Measurements from ENCODE around the gene TMEM219.

Gene TMEM219, protein sequence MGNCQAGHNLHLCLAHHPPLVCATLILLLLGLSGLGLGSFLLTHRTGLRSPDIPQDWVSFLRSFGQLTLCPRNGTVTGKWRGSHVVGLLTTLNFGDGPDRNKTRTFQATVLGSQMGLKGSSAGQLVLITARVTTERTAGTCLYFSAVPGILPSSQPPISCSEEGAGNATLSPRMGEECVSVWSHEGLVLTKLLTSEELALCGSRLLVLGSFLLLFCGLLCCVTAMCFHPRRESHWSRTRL

GRCh38 chr16:29961479-29962343 lies at the start of gene TMEM219:
TSS of gene TMEM219 (plus strand) at chr16:29962079. CDS start at chr16:29963144, 1,065 bp downstream.
- peak; percentile 84 for DNase-seq (ENCODE audit: low read depth)
- peak; percentile 44 for TF ChIP-seq CTCF (conservative IDR thresholded peaks at IDR 0.05; ENCODE audit: low read length)
- H3K4me3 ChIP-seq (ENCODE audit: low read length) = peak within 1 kb of the TSS; percentile 87

DNA sequence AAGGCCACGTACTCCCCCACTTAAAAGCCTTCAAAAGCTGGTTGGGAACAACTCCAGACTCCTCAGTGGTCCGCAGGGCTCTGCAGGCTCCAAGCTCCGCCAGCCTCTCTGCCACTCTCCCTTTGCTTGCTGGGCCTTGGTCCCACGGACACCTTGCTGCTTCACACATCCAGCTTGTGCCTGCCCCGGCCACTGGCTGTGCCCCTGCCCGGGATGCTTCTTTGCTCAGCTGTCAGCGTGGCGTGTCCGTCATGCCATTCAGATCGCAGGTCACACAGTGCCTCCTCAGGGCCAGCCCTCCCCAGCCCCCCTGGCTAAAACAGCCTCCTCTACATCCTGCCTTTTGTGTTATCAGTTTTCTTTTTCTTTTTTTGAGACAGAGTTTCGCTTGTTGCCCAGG lies 49.8 kb upstream of the TMEM219 start:
- DNase-seq (ENCODE audit: low read depth) = no peak
- no peak for TF ChIP-seq CTCF (conservative IDR thresholded peaks at IDR 0.05; ENCODE audit: low read length)

DNA sequence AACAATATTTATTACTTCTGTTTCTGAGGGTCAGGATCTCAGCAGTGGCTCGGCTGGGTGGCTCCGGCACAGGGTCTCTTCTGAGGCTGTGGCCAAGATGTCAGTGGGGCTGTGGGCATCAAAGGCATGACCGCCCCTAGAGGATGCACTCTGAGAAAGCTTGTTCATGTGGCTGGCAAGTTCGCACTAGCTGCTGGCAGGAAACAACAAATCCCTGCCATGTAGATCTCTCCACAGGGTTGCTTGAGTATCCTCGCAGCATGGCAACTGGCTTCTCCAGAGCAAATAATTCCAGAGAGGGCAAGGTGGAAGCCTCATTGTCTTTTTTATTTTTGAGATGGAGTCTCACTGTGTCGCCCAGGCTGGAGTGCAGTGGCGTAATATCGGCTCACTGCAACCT lies 48.4 kb upstream of the TMEM219 start:
- no peak for TF ChIP-seq CTCF (conservative IDR thresholded peaks at IDR 0.05; ENCODE audit: low read length)
- no peak for DNase-seq (ENCODE audit: low read depth)
- no peak overlapping the region for H3K4me3 ChIP-seq (ENCODE audit: low read length)

More for the DNA sequence above, 49.8 kb upstream of the TMEM219 start:
- no peak overlapping the region for H3K4me3 ChIP-seq (ENCODE audit: low read length)

DNA sequence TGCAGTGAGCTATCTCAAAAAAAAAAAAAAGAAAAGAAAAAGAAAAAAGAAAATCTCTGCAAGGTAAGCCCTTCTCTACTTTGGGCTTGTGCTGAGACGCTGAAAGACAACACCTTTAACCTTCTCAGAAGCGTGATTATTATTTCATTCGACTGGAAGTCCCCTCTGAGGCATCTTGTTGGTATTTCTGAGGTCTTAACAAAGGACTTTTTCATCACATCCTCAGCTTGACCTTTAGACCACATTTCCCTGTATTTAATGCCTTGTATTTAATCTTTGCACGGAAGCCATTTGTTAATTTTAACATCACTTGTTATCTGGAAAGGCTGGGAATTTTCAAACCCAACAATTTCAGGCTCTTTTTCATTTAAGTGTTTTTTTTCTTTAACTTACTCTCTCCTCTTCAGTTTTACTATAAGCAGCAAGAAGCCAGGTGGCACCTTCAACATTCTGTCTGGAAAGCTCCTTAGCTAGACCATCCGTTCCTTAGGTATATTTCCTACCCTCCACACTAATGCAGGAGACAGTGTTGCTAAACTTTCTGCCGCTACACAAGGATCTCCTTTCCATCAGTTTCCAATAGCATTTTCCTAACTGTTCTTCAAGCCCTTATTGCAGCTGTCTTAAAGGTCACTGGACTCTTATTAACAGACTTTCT lies 46.2 kb upstream of the TMEM219 start:
- no peak overlapping the region for H3K4me3 ChIP-seq (ENCODE audit: low read length)
- DNase-seq (ENCODE audit: low read depth) = no peak
- TF ChIP-seq CTCF (conservative IDR thresholded peaks at IDR 0.05; ENCODE audit: low read length) = no peak

DNA sequence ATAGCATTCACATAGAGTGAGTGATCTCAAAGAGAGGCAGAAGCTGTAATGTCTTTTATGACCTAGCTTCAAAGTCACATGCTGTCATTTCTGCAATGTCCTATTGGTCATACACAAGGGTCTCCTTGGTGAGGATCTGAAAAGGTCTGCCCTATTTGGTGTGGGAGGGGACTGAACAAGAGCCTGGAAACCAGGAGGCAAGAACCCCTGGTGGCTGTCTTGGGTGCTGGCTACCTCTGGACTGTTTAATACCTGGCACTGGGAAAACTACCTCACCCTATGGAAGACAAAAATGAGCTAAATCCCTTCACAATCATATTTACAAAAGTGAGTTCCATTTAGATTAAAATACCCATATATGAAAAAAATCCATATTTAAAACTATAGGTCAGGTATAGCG lies 44.9 kb upstream of the TMEM219 start:
- TF ChIP-seq CTCF (conservative IDR thresholded peaks at IDR 0.05; ENCODE audit: low read length) = no peak
- no peak for DNase-seq (ENCODE audit: low read depth)
- H3K4me3 ChIP-seq (ENCODE audit: low read length) = no peak overlapping the region

- no peak for TF ChIP-seq CTCF (conservative IDR thresholded peaks at IDR 0.05; ENCODE audit: low read length)
- H3K4me3 ChIP-seq (ENCODE audit: low read length) = no peak overlapping the region
- no peak for DNase-seq (ENCODE audit: low read depth)
Observed at GRCh38 chr16:29920288-29921033, 41.4 kb upstream of the TMEM219 start.
